Stomach (tissue), 4 donors: ENCODE results near the gene MRC1.

ENCODE experiments used
- CTCF ChIP-seq, 7 experiments: fragments of 450-650 bp in 4 of 7; fragments of 200-600 bp in 3 of 7; sonication (generic) in 3 of 7; IDR thresholded peaks; one replicate each; pipeline ENCODE4 v1.5.1; 2016 to 2019; ENCODE audit warnings: antibody characterized with exemption in 7 of 7, control low read depth in 2 of 7, mild to moderate bottlenecking in 1 of 7
- EP300 ChIP-seq: sonication (generic); formaldehyde crosslinking; IDR thresholded peaks from one replicate; pipeline ENCODE4 v1.6.1; 2017; ENCODE audit warnings: antibody characterized with exemption

DNA sequence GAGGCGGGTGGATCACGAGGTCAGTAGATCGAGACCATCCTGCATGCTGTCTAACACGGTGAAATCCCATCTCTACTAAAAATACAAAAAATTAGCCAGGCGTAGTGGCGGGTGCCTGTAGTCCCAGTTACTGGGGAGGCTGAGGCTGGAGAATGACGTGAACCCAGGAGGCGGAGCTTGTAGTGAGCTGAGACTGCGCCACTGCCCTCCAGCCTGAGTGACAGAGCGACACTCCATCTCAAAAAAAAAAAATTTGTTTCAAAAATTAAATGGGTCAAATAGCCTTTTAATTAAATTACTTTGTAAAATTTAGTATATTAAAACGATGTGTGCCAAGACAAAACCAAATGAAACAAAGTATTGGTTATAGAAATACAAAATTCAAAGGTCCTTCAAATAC is 6.8 kb upstream of the MRC1 start:
- TF ChIP-seq CTCF (IDR thresholded peaks at IDR 0.05) (no peak), EP300 (no peak)
